Measurements from ENCODE around the gene GADL1.

GADL1 gene

DNA sequence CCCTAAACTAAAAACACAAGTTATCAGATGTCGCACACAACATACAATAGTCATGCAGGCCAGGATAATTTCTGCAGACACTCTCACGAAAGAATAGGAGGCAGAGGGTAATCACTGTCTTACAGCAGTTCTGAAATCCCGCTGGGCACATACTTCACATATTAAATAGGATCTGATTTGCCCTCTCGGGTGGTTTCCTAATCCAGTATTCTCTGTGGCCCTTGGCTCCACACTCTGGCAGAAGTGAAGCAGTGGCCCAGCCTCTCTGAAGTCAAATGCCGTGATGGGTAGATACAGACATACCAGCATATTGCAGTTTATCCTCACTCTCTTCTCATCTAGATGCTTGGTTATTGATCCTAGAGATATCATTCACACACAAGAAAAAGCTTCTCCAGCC is 19.0 kb downstream of the GADL1 start:
- DNase-seq (ENCODE audit: low read depth): no peak

DNA sequence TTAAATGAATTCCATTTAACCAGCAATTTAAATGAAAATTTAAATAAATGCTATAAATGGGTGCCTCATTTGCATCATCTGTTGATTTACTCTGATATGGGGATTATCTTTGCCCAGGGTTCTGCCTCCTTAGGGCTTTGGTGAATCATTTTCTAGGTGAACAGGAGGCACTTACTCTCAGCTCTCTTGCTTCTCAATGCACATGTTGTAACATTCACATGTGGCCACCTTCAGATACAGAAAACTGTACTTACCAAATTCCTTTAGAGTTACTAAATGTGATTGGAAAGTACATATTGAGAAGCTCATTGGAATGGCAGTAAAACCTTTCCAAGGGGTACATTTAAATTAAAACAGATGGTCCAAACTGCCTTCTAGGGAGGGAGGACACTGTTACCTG is 20.8 kb downstream of the GADL1 start:
- no peak for DNase-seq (ENCODE audit: low read depth)

DNA sequence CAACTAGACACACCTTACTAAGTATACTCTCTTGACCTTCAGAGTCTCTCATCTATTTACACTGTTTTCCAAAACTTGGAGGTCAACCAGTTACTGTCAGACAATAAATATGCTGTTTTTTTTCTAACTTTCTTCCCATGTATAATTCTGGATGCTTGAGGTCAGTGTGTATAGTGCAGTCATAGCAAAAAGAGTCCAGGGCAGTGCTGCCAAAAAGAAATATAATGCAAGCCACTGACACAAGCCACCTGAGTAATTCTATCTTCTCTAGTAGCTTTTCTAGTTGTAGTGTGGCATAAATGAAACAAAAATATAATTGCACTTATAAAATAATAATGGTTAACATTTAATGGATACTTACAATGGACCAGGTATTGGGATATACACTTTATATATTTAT is 21.6 kb downstream of the GADL1 start:
- DNase-seq (ENCODE audit: low read depth): no peak

DNA sequence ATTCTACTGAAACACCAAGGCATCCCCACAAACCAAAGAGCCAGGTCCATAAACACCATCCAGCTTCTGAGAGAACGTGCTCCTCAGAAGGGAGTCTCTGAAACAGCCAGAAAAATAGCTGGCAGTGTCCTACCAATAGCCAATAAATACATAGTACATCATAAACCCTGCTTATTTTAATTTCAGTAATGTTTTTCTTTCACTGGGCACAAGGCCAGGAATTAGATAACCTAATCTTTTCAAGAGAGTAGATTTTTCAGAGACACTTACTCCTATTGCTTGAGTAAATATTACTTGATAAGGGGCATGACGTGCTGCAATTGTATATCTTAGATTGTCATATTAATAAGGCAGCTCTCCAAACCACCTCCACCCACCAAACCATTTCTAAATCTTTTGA is 22.7 kb downstream of the GADL1 start:
- no peak for DNase-seq (ENCODE audit: low read depth)

DNA sequence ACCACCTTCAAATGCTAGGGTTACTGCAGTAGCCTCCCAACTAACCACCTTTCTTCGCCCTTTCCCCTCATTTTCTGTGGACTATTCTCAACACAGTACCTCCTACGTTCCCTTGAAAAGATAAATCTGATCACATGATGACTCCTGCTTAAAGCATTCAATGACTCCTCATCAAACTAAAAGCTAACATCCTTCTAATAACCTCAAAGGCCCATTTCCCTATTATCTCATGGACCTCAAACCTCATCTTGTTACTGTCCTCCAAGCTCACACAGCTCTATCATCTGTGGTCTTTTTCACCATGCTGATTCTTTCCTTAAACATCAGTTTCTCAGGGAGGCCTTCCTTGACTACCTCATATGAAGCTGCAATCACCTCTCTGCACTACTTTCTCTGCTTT is 29.6 kb downstream of the GADL1 start:
- DNase-seq (ENCODE audit: low read depth): no peak

DNA sequence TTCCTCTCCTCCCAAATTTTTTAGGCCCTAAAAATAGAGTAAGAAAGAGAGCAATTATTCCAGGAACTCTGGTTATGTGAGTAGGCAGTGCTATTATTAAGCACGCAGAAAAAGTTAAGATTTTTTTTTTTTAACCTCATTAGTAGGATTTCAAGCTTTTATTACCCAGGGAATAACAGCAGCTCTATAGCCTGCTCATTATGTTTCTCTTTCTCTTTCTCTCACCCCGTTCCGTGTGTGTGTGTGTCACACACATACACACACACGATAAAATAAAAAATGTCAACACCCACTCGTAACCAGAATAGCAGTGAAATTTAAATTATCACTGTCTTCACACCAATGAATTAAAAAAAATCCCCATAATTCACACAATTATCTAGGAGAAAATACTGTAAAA is 30.3 kb downstream of the GADL1 start:
- no peak for DNase-seq (ENCODE audit: low read depth)

DNA sequence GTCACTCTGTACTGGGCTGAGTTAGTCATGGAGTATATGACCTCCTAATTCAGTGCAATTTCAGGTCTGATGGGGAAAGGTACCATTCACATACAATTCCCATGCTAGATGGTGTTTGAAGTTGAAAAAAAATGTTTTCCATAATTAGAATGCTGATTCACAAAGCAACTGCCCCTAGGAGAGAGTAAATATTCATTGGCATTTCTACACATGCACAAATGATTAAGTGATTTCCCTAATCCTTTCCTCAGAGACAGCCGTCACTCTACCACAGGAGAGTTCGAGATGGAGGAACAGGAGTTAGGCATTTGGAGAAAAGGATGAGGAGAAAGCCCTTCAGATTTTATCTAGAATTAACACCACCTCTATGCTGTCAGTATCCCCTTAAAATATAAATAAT is 32.5 kb downstream of the GADL1 start:
- no peak for DNase-seq (ENCODE audit: low read depth)

DNA sequence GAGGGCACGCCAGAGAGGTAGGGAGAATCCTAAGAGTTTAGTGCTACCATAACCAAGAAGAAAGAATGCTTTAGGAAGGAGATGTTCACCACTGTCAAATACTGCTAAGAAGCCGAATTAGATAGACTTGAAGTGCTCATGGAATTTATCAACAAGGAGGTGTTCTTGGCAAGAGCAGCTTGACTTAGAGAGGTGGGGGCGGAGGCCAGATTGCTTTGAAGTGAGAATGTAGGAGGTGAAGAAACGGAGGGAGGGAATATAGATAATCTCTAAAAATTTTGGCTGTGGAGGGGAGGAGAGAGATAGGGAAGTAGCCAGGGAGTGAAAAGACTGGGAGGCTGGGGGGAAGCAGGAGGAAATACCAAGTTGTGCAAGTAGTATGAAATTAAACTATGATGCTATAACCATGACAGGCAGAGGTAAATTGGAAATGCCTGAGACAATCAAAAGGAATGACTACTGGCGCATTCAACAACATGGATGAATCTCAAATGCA is 35.5 kb downstream of the GADL1 start:
- DNase-seq (ENCODE audit: low read depth): no peak

DNA sequence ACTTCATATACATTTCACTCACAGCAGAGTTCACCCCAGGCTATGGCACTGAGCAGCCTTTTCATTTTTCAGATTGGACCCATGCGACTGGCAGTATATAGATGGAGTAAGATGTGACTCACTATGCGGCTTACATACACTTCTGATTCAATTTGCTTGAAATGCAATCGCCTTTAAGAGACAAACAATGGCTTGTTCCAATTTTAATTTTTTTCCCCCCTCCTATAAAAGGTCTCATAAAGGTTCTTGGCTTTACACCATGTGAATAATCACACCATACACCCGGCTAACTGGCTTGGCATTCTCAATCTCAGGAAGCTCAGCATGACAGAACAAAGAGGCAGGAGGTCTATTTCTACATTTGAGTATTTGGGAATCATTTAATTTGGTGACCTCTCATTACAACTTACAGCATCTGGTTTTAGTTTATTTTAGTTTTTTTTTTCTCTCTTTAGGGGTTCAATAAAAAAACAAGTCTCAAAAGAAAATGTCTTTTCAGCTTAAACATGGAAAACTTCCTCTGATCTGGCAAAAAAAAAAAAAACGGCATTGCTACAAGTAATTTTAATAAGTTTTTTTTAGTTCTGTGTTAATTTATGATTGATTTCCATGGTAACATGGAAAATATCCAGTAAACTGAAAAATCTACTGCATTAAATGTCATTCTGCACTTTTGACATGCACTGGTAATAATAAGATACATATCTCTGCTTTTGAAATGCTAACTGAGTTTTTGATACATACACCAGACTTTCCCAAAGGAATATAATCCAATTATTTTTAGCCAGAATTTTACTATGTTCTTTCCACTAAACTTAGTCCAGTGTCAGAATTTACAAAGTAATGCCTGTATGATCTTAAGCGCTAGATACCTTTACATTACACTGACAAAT is 38.8 kb downstream of the GADL1 start:
- no peak for DNase-seq (ENCODE audit: low read depth)

DNA sequence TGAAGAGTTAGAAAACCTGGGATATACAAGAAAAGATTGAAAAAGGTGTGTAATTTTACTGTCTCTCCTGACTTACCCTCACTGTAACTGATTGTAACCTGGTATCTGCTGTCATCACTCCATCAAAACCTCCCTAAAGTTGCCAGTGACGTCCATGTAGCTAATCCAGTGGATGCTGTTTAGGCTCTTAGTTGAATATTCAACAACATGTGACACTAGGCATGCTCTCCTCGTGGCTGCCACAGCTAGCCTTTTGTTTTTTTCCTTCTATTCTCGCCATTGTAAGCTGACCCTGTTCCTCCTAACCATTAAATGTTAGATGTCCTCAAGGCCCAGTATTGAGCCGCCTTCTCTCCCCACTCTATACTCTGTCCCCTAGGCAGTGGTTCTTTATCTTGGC is 41.6 kb downstream of the GADL1 start:
- DNase-seq (ENCODE audit: low read depth): no peak

DNA sequence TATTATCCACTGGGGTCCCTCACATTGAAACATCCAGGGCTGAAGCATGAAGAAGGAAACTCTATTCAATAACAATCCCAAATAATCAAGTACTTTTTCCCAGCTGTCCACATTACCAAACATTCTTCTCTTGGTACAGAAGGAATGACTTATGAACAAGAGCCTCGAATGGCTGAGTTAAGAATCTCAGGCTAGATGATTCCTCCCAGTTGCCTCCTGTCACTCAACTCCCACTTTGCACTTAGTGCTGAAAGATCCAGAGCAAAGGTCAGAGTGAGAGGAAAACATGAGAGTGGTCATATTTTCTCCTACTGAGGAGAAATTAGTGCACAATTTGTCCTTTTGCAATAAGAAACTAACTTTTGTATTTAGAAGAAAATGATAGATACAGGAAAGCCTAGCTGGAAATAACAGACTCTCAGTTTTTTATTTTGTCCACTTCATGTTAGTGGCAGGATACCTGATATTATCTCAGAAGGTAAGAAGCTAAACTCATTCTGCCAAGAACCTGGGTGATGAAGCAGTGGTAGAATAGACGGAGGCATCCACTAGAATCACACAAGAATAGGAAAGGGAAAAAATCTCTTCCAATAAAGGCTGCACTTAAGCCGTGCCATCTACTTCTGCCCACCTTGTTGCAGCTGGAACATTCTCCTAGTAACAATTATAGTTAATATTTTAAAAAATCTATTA is 46.2 kb downstream of the GADL1 start:
- DNase-seq (ENCODE audit: low read depth): no peak

DNA sequence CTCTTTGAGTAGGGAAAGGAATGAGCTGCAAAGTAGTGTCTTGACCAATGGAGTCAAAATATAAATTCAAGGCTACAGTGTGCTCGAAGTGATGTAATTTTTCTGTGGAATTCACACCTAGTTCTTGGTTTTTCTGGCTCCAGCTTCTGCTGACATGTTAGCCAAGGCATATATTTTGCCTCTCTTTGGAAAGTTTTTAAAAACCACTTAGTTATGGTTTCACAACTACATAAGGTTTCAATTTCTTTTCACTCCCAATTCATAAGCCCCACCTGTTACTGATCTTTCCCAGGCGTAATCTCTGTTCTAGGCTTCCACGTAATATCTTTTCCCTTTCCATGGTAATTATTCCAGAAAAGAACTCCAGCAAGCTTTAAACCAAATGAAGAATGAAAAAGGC is 46.9 kb downstream of the GADL1 start:
- no peak for DNase-seq (ENCODE audit: low read depth)

DNA sequence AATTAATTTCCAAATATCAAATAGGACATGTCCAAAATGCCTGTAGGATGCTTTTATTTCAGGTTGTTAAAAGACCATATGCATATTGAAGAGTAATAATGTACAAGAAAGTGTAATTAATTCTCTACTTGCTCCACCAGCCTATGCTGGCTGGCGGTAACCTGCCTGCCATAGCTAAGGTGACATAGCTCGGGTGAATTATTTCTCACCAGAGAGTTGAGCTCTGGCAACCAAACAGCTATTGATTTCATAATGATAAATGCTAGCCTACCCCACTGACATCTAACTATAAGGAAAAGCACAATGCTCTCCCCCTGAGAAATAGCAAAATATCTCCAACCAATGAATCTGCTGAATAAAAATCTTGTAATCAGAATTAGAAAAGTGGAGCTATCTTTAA is 48.9 kb downstream of the GADL1 start:
- DNase-seq (ENCODE audit: low read depth): no peak

DNA sequence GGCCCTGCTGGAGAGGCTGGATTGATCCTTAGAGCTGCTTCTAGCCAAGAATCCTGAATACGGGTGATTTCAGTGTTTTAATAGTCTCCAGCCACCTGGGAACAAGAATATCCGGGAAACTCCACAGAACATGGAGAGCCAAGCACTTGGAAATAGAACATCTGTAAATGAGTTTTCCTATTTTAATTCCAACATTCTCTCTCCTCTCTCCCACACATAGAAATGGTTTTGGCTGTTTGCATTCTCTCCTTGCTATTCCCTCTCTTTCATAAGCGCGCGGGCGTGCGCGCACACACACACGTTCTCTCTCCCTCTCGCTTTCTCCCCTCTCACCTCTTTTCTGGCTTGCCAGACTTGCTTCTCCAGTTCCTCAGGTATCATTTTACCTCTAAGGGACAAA is 50.6 kb downstream of the GADL1 start:
- DNase-seq (ENCODE audit: low read depth): no peak

DNA sequence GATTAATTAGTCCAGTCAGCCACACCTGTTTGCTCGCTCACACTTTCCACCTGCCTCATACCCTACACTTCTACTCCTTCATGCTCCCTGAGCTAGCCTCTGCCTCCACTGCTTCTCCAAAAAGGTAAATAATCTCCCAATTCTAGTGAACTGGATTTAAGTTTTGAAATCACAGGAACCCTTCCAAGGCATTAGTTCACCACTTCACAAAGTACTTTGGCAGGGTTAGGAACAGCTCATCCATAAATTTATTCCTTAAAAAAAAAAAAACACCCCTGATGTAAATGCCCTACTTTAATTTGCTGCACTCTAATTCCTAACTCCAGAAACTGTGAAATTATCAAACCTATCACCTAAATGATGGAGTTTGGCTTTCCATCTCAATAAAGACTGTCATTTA is 58.3 kb downstream of the GADL1 start:
- DNase-seq (ENCODE audit: low read depth): no peak

DNA sequence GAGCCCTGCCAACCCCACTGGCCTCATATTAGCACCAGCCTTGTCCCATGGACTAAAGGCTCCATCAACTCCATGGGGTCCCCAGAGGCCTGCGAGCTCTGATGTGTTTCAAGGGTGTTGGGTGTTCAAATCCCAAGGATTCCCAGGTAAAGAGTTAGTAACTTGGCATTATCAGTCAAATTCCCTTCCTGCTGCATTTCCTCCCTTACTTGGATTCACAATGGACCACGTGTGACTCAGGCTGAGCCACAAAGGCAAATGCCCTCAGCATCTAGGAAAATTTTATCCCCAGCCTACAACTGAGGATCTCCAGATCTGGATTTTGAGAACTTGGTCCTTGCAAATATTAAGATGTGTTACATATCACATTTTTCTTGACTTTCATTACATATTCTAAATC is 58.8 kb downstream of the GADL1 start:
- DNase-seq (ENCODE audit: low read depth): no peak

DNA sequence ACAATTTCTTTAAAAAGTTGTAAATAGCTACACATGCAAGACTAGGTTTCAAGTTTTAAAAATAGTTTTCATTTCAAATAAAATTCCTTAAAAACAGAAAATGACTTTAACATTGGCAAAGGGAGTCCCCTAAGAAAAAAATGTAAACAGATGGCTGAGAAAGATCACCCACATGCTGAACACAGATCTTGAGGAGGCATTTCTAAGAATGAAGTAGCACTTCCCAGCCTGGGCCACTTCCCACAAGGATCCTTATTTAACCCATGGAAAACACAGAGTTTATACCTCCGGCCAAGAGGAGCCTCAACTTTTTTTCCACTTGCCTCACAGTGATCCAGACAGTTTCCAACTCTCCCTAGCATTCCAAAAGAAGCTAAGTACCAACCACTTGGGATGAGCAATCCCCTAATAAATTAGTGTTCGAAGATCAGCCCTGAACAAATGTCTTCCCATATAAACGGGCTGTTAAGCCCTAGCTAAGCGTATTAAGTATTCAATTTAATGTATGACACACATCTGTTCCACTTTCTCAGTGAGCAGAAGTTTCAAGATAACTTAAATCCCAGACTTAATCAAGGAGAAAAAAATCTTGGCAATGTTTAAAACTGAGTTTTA is 61.4 kb downstream of the GADL1 start:
- no peak for DNase-seq (ENCODE audit: low read depth)

DNA sequence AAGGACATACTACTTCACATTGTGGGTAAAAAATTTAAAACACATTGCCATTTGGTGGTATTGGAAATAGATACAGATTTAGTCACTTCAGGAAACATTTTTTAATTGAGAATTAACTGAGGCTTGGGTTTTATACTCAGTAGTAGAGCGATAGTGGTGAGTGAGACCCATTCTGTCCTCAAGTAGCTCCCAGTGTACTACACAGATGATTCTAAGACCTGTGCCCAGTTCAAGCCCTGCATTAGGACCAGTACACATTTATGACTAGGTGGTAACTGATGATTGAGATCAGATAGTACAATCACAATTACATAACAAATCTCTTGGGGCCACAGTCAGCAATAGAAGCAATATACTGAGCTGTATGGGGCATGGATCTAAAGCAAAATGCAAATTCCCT is 67.4 kb downstream of the GADL1 start:
- no peak for DNase-seq (ENCODE audit: low read depth)

DNA sequence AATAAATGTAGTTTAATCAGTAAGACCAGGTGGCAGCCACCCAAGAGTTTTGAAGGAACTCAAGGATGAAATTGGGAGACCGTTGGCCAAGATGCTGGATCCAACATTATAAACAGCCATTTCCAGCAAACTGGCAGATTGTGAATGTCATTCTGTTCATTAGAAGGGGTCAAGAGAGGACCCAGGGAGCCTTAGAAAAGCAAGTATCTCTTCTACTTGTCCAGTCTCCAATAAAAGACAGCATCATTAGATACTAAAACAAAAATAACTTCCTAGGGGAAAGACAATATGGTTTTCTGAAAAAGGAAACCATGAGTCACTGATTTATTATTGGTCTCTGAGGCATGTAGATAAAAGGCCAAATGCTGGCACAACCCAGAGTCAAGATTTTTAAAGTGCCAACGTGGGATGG is 67.9 kb downstream of the GADL1 start:
- no peak for DNase-seq (ENCODE audit: low read depth)

DNA sequence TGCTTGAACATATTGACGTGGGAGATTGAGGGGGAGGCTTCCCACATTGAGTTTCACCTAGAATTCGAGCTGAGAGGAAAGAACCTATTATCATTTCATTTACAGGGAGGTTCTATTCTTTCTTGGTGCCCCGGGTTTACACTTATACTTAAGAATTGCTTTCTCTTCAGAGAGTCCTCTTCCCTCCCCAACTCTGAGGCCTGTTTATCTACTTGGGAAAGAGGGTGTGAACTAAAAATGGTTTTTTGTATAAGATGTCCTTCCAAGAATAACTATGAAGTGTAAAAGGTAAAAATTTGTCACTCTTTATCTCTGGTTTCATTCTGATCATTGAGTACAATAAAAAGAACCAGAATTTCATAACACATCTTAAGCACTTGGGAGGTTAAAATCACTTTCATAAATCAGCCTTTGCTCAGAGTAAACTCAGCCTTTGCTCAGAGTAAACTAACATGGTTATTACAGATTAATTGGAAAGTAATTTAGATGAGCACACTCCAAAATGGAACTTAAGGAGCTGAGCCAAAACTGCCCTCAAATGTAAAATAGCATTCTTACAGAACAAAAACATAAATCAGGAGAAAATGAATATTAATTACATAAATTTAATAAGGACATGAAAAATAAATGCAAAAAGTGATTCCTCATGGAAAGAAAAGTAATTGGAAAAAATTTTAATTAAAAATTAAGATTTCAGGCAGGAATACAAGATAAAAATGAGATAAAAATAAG is 75.2 kb downstream of the GADL1 start:
- DNase-seq (ENCODE audit: low read depth): no peak

DNA sequence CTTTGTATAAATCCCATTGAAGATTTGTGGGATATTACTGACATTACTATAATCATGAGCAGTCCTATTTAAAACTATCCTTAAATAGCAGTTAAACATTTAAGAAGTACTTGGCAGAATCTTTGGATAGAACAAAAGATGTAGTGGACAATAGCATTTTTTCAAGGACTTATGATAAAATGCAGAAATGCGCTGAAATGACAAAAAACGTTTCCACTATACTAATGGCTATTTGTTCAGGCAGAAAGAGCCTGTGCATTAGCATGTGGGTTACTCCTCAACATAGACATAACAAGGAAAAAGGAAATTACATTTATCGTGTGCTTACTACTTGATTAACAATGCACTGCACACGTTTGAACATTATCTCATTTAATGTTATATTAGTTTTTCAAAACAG is 80.7 kb downstream of the GADL1 start:
- no peak for DNase-seq (ENCODE audit: low read depth)

DNA sequence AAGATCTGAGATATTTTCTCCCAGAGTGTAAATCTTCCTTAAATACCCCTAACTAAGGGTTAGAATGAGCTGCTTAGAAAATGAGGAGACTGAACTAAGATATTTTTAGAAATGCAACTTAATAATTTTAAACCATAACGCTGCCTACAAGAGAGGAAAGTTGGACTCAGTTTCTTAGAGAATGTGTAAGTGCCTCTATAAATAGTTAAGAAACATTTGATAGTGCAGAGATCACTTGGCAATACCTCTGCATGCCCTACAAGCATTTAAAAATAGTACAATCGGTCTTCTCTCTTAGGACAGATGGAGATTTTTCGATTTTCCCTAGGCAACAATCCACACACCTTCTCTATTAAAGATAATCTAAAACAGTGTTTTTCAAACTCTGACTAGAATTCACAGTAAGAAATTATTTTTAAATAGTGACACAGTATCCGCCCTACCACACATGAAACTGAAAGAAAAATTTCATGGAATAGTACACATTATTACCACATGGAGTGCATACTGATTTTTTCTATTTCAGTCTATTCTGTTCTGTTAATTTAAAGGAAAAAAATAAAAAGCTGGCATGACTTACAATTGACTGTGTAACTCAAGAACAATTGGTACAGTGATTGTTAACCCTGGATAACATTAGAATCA is 83.2 kb downstream of the GADL1 start:
- DNase-seq (ENCODE audit: low read depth): no peak
